NCI-H524 treated with DMSO at 0.1 percent for 48 hours (cell line): ENCODE results near the gene IFT172.
"Not testable (repeated sequence)": the region's sequence is repeated elsewhere in the genome, so short reads cannot be mapped to it uniquely, and the experiment has no call there.

Source experiments
- DNase-seq: peaks from one replicate; lab custom pipeline; 2025; lab: John Stamatoyannopoulos, UW

Gene IFT172

GRCh38 chr2:27428213-27428977 is 61.1 kb downstream of the IFT172 start, which contains the start of gene NRBP1:
NRBP1 (plus strand) TSS chr2:27428631; CDS start chr2:27433274, 4,643 bp downstream.
- peak; percentile 88 for DNase-seq

- no peak for DNase-seq
Measured at GRCh38 chr2:27427863-27428212, 61.7 kb downstream of the IFT172 start.

GRCh38 chr2:27425039-27425438 is 64.5 kb downstream of the IFT172 start:
- DNase-seq = not testable (repeated sequence)

DNA sequence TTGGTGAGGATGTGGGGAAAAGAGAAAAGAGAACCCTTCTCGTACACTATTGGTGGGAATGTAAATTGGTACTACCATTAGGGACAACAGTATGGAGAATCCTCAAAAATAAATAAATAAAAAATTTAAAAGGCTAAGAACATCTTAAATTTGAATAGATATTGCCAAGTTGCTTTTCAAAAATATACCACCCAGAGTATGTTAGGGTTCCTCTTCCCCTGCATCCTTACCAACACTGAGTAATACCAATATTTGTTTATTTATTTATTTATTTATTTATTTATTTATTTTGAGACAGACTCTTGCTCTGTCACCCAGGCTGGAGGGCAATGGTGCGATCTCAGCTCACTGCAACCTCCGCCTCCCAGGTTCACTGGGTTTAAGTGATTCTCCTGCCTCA is 66.6 kb downstream of the IFT172 start:
- DNase-seq = no peak

DNA sequence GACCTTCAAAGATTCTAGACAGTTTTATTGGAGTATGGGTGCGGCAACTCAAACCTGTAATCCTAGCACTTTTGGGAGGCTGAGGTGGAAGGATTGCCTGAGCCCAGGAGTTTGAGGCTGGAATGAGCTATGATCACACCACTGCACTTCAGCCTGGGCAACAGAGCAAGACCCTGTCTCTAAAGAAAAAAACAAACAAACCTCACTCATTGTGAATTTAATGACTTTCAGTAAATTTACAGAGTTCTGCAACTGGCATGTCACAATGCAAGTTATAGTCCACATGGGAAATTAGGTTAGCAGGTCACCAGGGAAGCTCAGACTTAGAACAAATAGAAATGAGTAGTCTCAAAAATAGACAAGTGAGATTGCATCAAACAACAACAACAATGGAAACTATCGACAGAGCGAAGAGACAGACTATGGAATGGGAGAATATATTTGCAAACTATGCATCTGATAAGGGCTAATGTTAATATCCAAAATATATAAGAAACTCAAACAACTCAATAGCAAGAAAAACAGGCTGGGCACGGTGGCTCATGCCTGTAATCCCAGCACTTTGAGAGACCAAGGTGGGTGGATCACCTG is 67.8 kb downstream of the IFT172 start:
- DNase-seq = no peak

DNA sequence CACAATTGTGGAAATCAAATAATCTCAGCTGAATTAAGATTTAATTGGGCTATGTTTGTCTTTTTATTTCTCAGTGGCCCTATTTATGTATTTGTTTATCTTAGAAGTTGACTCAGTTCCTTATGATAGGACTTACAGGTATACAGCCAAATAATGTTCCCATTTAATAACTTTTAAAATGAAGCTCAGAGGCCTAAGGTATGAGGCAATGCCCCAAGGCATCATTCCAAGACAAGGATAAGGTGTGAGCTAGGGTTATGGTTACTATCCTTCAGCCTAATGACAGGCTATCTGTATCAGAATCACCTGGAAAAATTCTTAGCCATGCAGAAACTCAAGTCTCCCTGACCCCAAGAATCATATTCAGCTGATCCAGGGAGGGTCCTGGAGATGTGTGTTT is 68.5 kb downstream of the IFT172 start:
- DNase-seq = no peak

- DNase-seq = no peak
Measured at GRCh38 chr2:27416151-27416550, 73.4 kb downstream of the IFT172 start.

DNA sequence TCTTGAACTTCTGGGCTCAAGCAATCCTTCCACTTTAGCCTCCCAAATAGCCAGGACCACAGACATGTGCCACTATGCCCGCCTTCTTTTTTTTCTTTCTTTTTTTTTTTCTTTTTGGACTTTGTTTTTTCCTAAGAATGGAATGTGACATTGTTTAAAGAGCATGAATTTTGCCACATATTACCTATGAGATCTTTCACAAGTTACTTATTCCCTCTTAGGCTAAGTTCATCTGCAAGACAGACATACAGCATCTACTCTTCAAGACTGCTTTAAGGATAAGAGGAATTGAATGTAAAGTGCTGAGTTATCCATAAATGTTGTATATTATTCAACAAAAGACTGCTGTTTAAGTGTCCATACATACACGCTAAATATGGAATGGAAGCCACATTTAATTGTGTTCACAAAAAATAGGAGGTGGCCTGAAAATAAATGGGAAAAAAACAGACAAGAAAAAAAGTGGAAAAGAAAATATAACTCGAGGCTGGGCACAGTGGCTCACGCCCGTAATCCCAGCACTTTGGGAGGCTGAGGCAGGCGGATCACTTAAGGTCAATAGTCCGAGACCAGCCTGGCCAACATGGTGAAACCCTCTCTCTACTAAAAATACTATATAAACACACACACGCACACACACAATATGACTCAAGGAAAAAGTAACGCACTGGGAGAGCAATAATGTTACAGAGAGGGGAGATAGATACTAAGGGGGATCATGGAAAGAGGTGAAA is 77.0 kb downstream of the IFT172 start:
- DNase-seq = no peak

GRCh38 chr2:27409321-27410073 is 80.0 kb downstream of the IFT172 start, which contains the start of gene PPM1G:
PPM1G (minus strand) TSS chr2:27409591; CDS start chr2:27409422, 169 bp downstream.
- DNase-seq = peak; percentile 59

DNA sequence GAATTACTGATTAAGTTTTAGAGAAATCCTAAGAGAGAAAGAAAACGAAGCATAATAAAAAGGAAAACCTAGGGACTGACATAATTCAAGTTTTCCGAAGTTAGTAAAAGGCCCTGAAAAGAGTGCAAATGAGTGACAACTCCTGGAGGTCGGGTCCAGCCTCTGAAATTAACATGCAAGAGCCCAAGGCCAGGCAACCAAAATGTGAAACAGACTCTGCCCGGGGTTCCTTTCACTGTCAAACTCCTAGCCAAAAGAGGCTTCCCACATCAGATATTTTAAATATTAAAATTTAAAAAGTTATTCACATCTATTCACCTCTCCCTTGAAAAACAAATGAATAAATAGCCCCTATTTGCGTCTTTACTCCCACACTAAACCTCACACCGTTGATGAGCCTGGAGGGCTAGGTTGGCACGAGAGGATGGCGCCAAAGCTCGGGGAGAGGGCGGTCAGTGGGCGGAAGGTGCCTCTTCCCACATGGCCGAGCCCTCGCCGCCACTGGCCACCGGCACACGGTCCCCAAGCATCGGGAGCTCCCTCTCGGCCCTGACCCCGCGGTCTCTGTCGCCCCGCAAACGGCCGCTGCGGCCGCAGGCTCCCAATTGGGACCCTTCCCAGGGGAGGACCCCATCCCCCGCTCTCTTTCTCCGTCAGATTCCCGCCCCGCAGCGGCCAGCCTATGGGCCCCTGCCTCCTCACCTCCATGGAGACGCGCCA is 80.8 kb downstream of the IFT172 start:
- DNase-seq = no peak

GRCh38 chr2:27407798-27408491 is 81.6 kb downstream of the IFT172 start:
- DNase-seq = peak; percentile 31

- DNase-seq = no peak
Measured at GRCh38 chr2:27400348-27401135, 89.0 kb downstream of the IFT172 start.

GRCh38 chr2:27398962-27399361 is 90.6 kb downstream of the IFT172 start:
- no peak for DNase-seq
